Panc1 (cell line): ENCODE data around the gene C14orf132. TPM values are rescaled to one million over a fixed set of nuclear protein-coding genes. Genes with fewer than 3 reads are reported as not detected.

Source experiments
- ATAC-seq: fragments of 200-7000 bp; cut with Tn5 transposase; 2 replicates; pipeline ENCODE4 v1.9.1; 2020; ENCODE audit warnings: mild to moderate bottlenecking, moderate library complexity
- BruUV-seq: library from RNA; stranded (reverse); fragments of 400-500 nt; replicated peaks from 2 replicates; lab custom pipeline; 2021; lab: Mats Ljungman, UMichigan
- CTCF ChIA-PET: fragments of 300-600 bp; sonication (Branson Sonifier 250); formaldehyde crosslinking; loops from one replicate; lab custom pipeline; 2022; ENCODE audit warnings: antibody characterized with exemption; lab: Charles Lee
- POLR2A ChIA-PET: fragments of 300-600 bp; sonication (Branson Sonifier 250); formaldehyde crosslinking; loops from one replicate; lab custom pipeline; 2022; ENCODE audit warnings: antibody characterized with exemption; lab: Charles Lee
- DNase-seq: peaks from one replicate; pipeline ENCODE4 v3.0.0-alpha.2; 2010; ENCODE audit warnings: low read depth, low spot score
- H3K27ac ChIP-seq: 2 replicates; pipeline ENCODE4 v1.5.1; 2011; ENCODE audit warnings: mild to moderate bottlenecking, low read length, inconsistent platforms
- H3K27me3 ChIP-seq: fragments of 200-500 bp; sonication (Bioruptor generic); 2 replicates; pipeline ENCODE4 v1.6.0; 2014; ENCODE audit warnings: low read length, inconsistent platforms; ENCODE audit not compliant: control insufficient read depth, insufficient read depth
- H3K36me3 ChIP-seq: fragments of 200-500 bp; sonication (Bioruptor generic); 2 replicates; pipeline ENCODE4 v1.5.1; 2014; ENCODE audit warnings: inconsistent platforms, mild to moderate bottlenecking, low read length, moderate library complexity; ENCODE audit not compliant: control insufficient read depth, insufficient read depth
- H3K4me1 ChIP-seq: 2 replicates; pipeline ENCODE4 v1.5.1; 2011; ENCODE audit warnings: inconsistent platforms, mild to moderate bottlenecking, low read length, moderate library complexity; ENCODE audit not compliant: control insufficient read depth, insufficient read depth
- H3K4me3 ChIP-seq, 2 experiments: 2 replicates each; pipeline ENCODE4 v1.5.1; 2011 to 2012; ENCODE audit warnings: low read depth in 2 of 2, low read length in 2 of 2, mild to moderate bottlenecking in 2 of 2, inconsistent platforms in 1 of 2, moderate library complexity in 1 of 2
- H3K9me3 ChIP-seq: fragments of 200-500 bp; sonication (Bioruptor generic); 2 replicates; pipeline ENCODE4 v1.5.1; 2014; ENCODE audit warnings: low read depth, mild to moderate bottlenecking, inconsistent platforms, low read length, moderate library complexity; ENCODE audit not compliant: control insufficient read depth, insufficient read depth
- POLR2AphosphoS5 ChIP-seq: IDR thresholded peaks from 2 replicates; pipeline ENCODE4 v1.6.1; 2012; ENCODE audit warnings: mild to moderate bottlenecking, low read depth, low read length, moderate library complexity
- SIN3A ChIP-seq: IDR thresholded peaks from 2 replicates; pipeline ENCODE4 v1.6.1; 2012; ENCODE audit warnings: low read depth, mild to moderate bottlenecking, low read length, moderate library complexity, borderline replicate concordance; ENCODE audit not compliant: insufficient read depth
- TCF7L2 ChIP-seq: IDR thresholded peaks from 2 replicates; pipeline ENCODE4 v1.6.1; 2011; ENCODE audit warnings: mild to moderate bottlenecking, low read depth, low read length, inconsistent platforms
- in situ Hi-C: cut with HindIII; loops from 2 replicates; pipeline ENCODE4 v1.10.0; 2016; ENCODE audit warnings: low sequenced_read_pairs, low pct_unique_long_range_greater_than_20kb
- intact Hi-C: fragments of 100-400 bp; cut with micrococcal nuclease; formaldehyde crosslinking; loops from one replicate; pipeline ENCODE4 v1.10.0; 2022; ENCODE audit not compliant: unreplicated experiment
- total RNA-seq: library from RNA; stranded (reverse); gene quantifications from one replicate; pipeline ENCODE4 v1.2.1, GENCODE V29; 2021; ENCODE audit not compliant: unreplicated experiment
- TF ChIP-seq, protein P1 (sequence below): fragments of 450-650 bp; IDR thresholded peaks from 2 replicates; pipeline ENCODE4 v1.5.1; 2017; ENCODE audit warnings: mild to moderate bottlenecking
- TF ChIP-seq, protein P2 (sequence below), 2 experiments: IDR thresholded peaks; 2 replicates each; pipeline ENCODE4 v1.6.1; 2011 to 2012; ENCODE audit warnings: low read depth in 2 of 2, control low read depth in 1 of 2, low read length in 1 of 2, mild to moderate bottlenecking in 1 of 2, moderate library complexity in 1 of 2; ENCODE audit not compliant: insufficient read depth in 1 of 2

Gene C14orf132
- total RNA-seq, 1 experiment from 2014 or later, result 23.0 TPM

- intact Hi-C loops, result no loop called here
- no peak overlapping the region for H3K27ac ChIP-seq
- no peak for TF ChIP-seq TCF7L2
- TF ChIP-seq, protein P1, sequence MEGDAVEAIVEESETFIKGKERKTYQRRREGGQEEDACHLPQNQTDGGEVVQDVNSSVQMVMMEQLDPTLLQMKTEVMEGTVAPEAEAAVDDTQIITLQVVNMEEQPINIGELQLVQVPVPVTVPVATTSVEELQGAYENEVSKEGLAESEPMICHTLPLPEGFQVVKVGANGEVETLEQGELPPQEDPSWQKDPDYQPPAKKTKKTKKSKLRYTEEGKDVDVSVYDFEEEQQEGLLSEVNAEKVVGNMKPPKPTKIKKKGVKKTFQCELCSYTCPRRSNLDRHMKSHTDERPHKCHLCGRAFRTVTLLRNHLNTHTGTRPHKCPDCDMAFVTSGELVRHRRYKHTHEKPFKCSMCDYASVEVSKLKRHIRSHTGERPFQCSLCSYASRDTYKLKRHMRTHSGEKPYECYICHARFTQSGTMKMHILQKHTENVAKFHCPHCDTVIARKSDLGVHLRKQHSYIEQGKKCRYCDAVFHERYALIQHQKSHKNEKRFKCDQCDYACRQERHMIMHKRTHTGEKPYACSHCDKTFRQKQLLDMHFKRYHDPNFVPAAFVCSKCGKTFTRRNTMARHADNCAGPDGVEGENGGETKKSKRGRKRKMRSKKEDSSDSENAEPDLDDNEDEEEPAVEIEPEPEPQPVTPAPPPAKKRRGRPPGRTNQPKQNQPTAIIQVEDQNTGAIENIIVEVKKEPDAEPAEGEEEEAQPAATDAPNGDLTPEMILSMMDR, result no peak
- TF ChIP-seq POLR2AphosphoS5, result no peak
- TF ChIP-seq, protein P2, sequence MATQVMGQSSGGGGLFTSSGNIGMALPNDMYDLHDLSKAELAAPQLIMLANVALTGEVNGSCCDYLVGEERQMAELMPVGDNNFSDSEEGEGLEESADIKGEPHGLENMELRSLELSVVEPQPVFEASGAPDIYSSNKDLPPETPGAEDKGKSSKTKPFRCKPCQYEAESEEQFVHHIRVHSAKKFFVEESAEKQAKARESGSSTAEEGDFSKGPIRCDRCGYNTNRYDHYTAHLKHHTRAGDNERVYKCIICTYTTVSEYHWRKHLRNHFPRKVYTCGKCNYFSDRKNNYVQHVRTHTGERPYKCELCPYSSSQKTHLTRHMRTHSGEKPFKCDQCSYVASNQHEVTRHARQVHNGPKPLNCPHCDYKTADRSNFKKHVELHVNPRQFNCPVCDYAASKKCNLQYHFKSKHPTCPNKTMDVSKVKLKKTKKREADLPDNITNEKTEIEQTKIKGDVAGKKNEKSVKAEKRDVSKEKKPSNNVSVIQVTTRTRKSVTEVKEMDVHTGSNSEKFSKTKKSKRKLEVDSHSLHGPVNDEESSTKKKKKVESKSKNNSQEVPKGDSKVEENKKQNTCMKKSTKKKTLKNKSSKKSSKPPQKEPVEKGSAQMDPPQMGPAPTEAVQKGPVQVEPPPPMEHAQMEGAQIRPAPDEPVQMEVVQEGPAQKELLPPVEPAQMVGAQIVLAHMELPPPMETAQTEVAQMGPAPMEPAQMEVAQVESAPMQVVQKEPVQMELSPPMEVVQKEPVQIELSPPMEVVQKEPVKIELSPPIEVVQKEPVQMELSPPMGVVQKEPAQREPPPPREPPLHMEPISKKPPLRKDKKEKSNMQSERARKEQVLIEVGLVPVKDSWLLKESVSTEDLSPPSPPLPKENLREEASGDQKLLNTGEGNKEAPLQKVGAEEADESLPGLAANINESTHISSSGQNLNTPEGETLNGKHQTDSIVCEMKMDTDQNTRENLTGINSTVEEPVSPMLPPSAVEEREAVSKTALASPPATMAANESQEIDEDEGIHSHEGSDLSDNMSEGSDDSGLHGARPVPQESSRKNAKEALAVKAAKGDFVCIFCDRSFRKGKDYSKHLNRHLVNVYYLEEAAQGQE (IDR thresholded peaks at IDR 0.05; ENCODE audit: insufficient read depth in 1 of 2, low read depth in 2 of 2, low read length in 1 of 2), result no peak
- no peak for TF ChIP-seq SIN3A
- no peaks in the 10 kb centered on the region for H3K9me3 ChIP-seq
- in situ Hi-C loops, result no loop called here
- ATAC-seq, result no peak
- no peaks in the 10 kb centered on the region for H3K27me3 ChIP-seq
- POLR2A ChIA-PET, result no interaction called here
- CTCF ChIA-PET, result no interaction called here
- H3K36me3 ChIP-seq, result no peaks in the 10 kb centered on the region
- no TSS peak for BruUV-seq
- no peaks in the 10 kb centered on the region; the same call in 1 of the 2 replicates for H3K4me1 ChIP-seq
- no peak for DNase-seq
- no peak overlapping the region for H3K4me3 ChIP-seq
Measured at GRCh38 chr14:96062506-96062905, 23.3 kb downstream of the C14orf132 start.

DNA sequence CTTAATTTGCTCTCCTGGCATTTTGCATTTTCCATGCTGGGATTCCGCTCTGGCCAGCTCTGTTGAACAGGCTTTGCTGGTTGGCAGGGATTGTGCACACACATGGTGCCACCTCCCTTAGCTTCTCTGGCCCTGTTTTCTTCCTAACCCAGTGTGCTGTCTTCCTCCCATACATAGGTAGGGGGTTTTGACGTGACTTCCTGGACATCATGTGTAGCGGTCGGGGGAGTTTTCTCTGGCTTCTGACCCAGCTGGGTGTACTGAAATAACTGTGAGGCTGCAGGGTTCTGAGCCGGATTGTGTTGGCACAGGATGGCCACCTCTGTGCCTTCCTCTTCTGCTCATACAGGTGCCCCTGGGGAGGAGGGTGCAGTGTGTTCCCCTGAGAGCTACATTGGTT is 25.7 kb downstream of the C14orf132 start:
- Histone ChIP-seq H3K27ac (no peak overlapping the region), H3K36me3 (no peaks in the 10 kb centered on the region), H3K9me3 (no peaks in the 10 kb centered on the region), H3K4me1 (no peaks in the 10 kb centered on the region; the same call in 1 of the 2 replicates), H3K27me3 (no peaks in the 10 kb centered on the region), H3K4me3 (no peak overlapping the region)
- in situ Hi-C loops (no loop called here), intact Hi-C loops (no loop called here)
- ChIA-PET POLR2A (no interaction called here), CTCF (no interaction called here)
- ATAC-seq (no peak), DNase-seq (no peak)
- no TSS peak for BruUV-seq
- TF ChIP-seq, protein P2 (IDR thresholded peaks at IDR 0.05; ENCODE audit: insufficient read depth in 1 of 2, low read depth in 2 of 2, low read length in 1 of 2), result no peak
- TF ChIP-seq SIN3A, result no peak
- TF ChIP-seq, protein P1, result no peak
- no peak for TF ChIP-seq POLR2AphosphoS5
- TF ChIP-seq TCF7L2, result no peak
